Upper lobe of left lung (tissue), 4 donors: ENCODE results near the gene UQCC2.

Source experiments
- CTCF ChIP-seq, 6 experiments: fragments of 450-650 bp in 4 of 6; fragments of 200-600 bp in 2 of 6; sonication (generic) in 2 of 6; IDR thresholded peaks; one replicate each; pipeline ENCODE4 v1.5.1; 2016 to 2019; ENCODE audit warnings: antibody characterized with exemption in 6 of 6
- EP300 ChIP-seq, 4 donors: sonication (generic); formaldehyde crosslinking; IDR thresholded peaks; one replicate each; pipeline ENCODE4 v1.5.1; 2017; ENCODE audit warnings: antibody characterized with exemption in 4 of 4, control low read depth in 2 of 4
- POLR2A ChIP-seq, 4 donors: fragments of 450-650 bp; IDR thresholded peaks; one replicate each; pipeline ENCODE4 v1.5.1; 2016 to 2017; ENCODE audit warnings: antibody characterized with exemption in 4 of 4, mild to moderate bottlenecking in 2 of 4
- POLR2AphosphoS5 ChIP-seq, 2 donors: sonication (generic); formaldehyde crosslinking; IDR thresholded peaks; one replicate each; pipeline ENCODE4 v1.5.1; 2017; ENCODE audit warnings: antibody characterized with exemption in 2 of 2

- TF ChIP-seq CTCF (IDR thresholded peaks at IDR 0.05), result no peak
- TF ChIP-seq POLR2A (IDR thresholded peaks at IDR 0.05), result no peak
- TF ChIP-seq POLR2AphosphoS5 (IDR thresholded peaks at IDR 0.05), result no peak
- no peak for TF ChIP-seq EP300 (IDR thresholded peaks at IDR 0.05)
Observed at GRCh38 chr6:33695451-33695887, 16.0 kb downstream of the UQCC2 start.
